A549 (cell line): ENCODE data around the gene VGLL3. TPM values are rescaled to one million over a fixed set of nuclear protein-coding genes. Genes with fewer than 3 reads are reported as not detected.

Source experiments
- ATAC-seq, 2 experiments: fragments of 200-7000 bp in 1 of 2; fragments of >200 bp in 1 of 2; cut with Nextera tagmentation in 1 of 2; cut with Tn5 transposase in 1 of 2; 3 replicates each; pipeline versions ENCODE4 v1.8.0 to v1.9.1; 2018 to 2020; ENCODE audit warnings: mild to moderate bottlenecking in 1 of 2, moderate library complexity in 1 of 2
- CTCF ChIA-PET: fragments of 300-600 bp; sonication (Branson Sonifier 250); formaldehyde crosslinking; extraction: SDS; loops from one replicate; lab custom pipeline; 2021; ENCODE audit warnings: antibody characterized with exemption, inconsistent platforms; lab: Yijun Ruan, JAX
- POLR2A ChIA-PET: fragments of 350-600 bp; formaldehyde crosslinking; extraction: SDS; loops from one replicate; lab custom pipeline; 2021; ENCODE audit warnings: antibody characterized with exemption, inconsistent platforms; lab: Yijun Ruan, JAX
- DNase-seq, 2 experiments: peaks; one replicate each; pipeline versions ENCODE4 v3.0.0 to v3.0.0-alpha.2; 2011 to 2016; ENCODE audit warnings: low read depth in 1 of 2, low spot score in 1 of 2
- FAIRE-seq: peaks from 2 replicates; lab custom pipeline; 2011; peaks lifted over from hg19 to GRCh38; lab: Jason Lieb, UNC
- H3K27ac ChIP-seq, 2 experiments: fragments of >200 bp; sonication (Bioruptor Twin); formaldehyde crosslinking; 3 replicates each; pipeline ENCODE4 v1.5.1; 2016 to 2017
- H3K4me1 ChIP-seq: fragments of >200 bp; sonication (Bioruptor Twin); formaldehyde crosslinking; 3 replicates; pipeline ENCODE4 v1.6.1; 2016
- H3K4me2 ChIP-seq: fragments of >200 bp; sonication (Bioruptor Twin); formaldehyde crosslinking; 3 replicates; pipeline ENCODE4 v1.6.1; 2016
- H3K4me3 ChIP-seq: fragments of >200 bp; sonication (Bioruptor Twin); formaldehyde crosslinking; 3 replicates; pipeline ENCODE4 v1.5.1; 2016
- H3K9me3 ChIP-seq: fragments of >200 bp; sonication (Bioruptor Twin); formaldehyde crosslinking; 3 replicates; pipeline ENCODE4 v1.6.1; 2016
- CBX8 ChIP-seq: fragments of 200-600 bp; sonication (generic); IDR thresholded peaks from 2 replicates; pipeline ENCODE4 v1.6.1; 2016
- CEBPB ChIP-seq, 2 experiments: fragments of >200 bp in 1 of 2; sonication (Bioruptor Twin) in 1 of 2; formaldehyde crosslinking in 1 of 2; IDR thresholded peaks; 2 replicates each; pipeline ENCODE4 v1.6.1; 2012 to 2016
- ESRRA ChIP-seq: fragments of 150-350 bp; IDR thresholded peaks from 2 replicates; pipeline ENCODE4 v1.6.1; 2014; ENCODE audit warnings: mild to moderate bottlenecking, low read length, borderline replicate concordance
- FOSB ChIP-seq: fragments of 250-450 bp; sonication (Bioruptor Pico); IDR thresholded peaks from 2 replicates; pipeline ENCODE4 v1.5.0; 2020; ENCODE audit warnings: mild to moderate bottlenecking, moderate library complexity
- FOSL2 ChIP-seq, 2 experiments: fragments of 450-650 bp in 1 of 2; fragments of >200 bp in 1 of 2; sonication (Bioruptor Twin) in 1 of 2; formaldehyde crosslinking; IDR thresholded peaks; 2 replicates each; pipeline versions ENCODE4 v1.5.0 to v1.6.1; 2016 to 2020; ENCODE audit warnings: mild to moderate bottlenecking in 1 of 2, moderate library complexity in 1 of 2
- HOXB13 ChIP-seq: fragments of 250-450 bp; sonication (Bioruptor Pico); IDR thresholded peaks from 2 replicates; pipeline ENCODE4 v1.5.0; 2020; ENCODE audit warnings: low read depth, mild to moderate bottlenecking, moderate library complexity
- JUNB ChIP-seq: fragments of >200 bp; sonication (Bioruptor Twin); formaldehyde crosslinking; IDR thresholded peaks from 2 replicates; pipeline ENCODE4 v1.6.1; 2016
- MAZ ChIP-seq: fragments of 150-350 bp; IDR thresholded peaks from 2 replicates; pipeline ENCODE4 v1.6.1; 2014; ENCODE audit warnings: antibody characterized with exemption, low read depth, low read length, borderline replicate concordance
- NFE2L2 ChIP-seq: fragments of 150-350 bp; conservative IDR thresholded peaks from 2 replicates; pipeline ENCODE4 v1.6.1; 2014; ENCODE audit warnings: low read length
- NR3C1 ChIP-seq: fragments of >200 bp; sonication (Bioruptor Twin); formaldehyde crosslinking; IDR thresholded peaks from 3 replicates; pipeline ENCODE4 v1.6.1; 2017
- POLR2AphosphoS2 ChIP-seq: conservative IDR thresholded peaks from 2 replicates; pipeline ENCODE4 v1.6.1; 2012; ENCODE audit warnings: low read length, improper control_type of control experiment, inconsistent platforms
- SREBF2 ChIP-seq: fragments of 450-650 bp; IDR thresholded peaks from 2 replicates; pipeline ENCODE4 v1.6.1; 2014; ENCODE audit warnings: mild to moderate bottlenecking, moderate library complexity
- TP53 ChIP-seq: fragments of 250-450 bp; sonication (Bioruptor Pico); IDR thresholded peaks from 2 replicates; pipeline ENCODE4 v1.5.0; 2021; ENCODE audit warnings: mild to moderate bottlenecking, moderate library complexity
- ZFP36 ChIP-seq: fragments of 450-650 bp; IDR thresholded peaks from 2 replicates; pipeline ENCODE4 v1.6.1; 2014; ENCODE audit warnings: borderline replicate concordance; ENCODE audit not compliant: partially characterized antibody
- WGBS: methylation state at CpG from one replicate; pipeline ENCODE4 v1.1.6; 2017; ENCODE audit errors: missing lambda C conversion rate; 5-methylcytosine and 5-hydroxymethylcytosine counted together
- polyA plus RNA-seq, 4 experiments: library from polyadenylated mRNA; depleted of rRNA in 3 of 4; stranded (reverse); fragments of >200 nt; fragmentation: RNase III in 1 of 4; extraction: RNeasy Plus Mini Kit Qiagen cat#74134 plus additional on column Dnase treatment in 1 of 4; gene quantifications; 2 replicates in 3 of 4; 3 replicates in 1 of 4; pipeline ENCODE4 v1.2.3, GENCODE V29; 2011 to 2017
- TF ChIP-seq, protein P1 (sequence below): fragments of 450-650 bp; IDR thresholded peaks from 2 replicates; pipeline ENCODE4 v1.6.1; 2014; ENCODE audit warnings: antibody characterized with exemption
- TF ChIP-seq, protein P2 (sequence below): fragments of >200 bp; sonication (Bioruptor Twin); formaldehyde crosslinking; IDR thresholded peaks from 3 replicates; pipeline ENCODE4 v1.6.1; 2016

VGLL3 gene
- polyA plus RNA-seq, 2 of the 4 experiments (the other 2 are of a cell fraction), result 4.3 to 13.0 TPM

DNA sequence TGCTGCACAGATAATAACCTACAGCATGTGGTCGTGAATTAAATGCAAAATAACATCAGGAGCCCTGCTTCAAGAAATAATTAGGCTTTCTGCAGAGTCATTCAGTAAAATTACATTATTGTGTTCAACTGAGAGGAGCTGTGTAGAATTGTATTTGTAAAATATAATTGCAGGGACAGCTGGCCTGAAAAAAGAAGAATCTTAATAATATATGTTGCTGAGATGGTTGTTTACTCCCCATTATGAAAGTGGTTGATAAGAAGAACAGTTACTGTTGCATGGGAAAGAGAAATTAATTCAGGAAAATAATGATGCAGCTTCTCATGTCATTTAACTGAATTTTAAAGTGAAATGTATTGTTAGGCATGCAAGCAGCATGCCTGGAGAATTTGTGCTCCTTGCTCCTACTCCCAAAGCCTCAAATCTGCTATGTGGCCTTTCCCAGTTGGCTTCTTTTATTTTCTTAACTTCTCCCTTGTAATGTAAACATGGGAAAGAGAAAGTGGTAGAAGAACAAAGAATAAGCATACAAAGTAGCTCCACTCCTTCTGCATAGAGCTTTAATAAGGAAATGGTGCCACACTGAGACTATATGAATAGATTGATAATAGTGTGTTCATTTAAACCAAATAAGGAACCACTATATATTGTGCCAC, 100.1 kb downstream of the VGLL3 start:
- Histone ChIP-seq H3K9me3 (no peaks in the 10 kb centered on the region), H3K27ac (no peak overlapping the region), H3K4me1 (no peaks in the 10 kb centered on the region), H3K4me2 (no peak overlapping the region), H3K4me3 (no peak overlapping the region)
- ATAC-seq (no peak), FAIRE-seq (no peak)
- WGBS, result 45% methylated on average over 1 of the region's 1 CpG
- ChIA-PET CTCF (no interaction called here), POLR2A (no interaction called here)
- TF ChIP-seq NR3C1 (no peak), JUNB (no peak), ZFP36 (no peak), TP53 (CRISPR knock-in tag) (no peak), FOSL2 (IDR thresholded peaks at IDR 0.05) (no peak), FOSL2 (CRISPR knock-in tag; IDR thresholded peaks at IDR 0.05) (no peak), ESRRA (no peak), SREBF2 (no peak), POLR2AphosphoS2 (no peak), CBX8 (no peak), NFE2L2 (no peak), FOSB (no peak), MAZ (no peak), CEBPB (IDR thresholded peaks at IDR 0.05) (no peak), HOXB13 (CRISPR knock-in tag) (no peak)
- TF ChIP-seq, protein P1, sequence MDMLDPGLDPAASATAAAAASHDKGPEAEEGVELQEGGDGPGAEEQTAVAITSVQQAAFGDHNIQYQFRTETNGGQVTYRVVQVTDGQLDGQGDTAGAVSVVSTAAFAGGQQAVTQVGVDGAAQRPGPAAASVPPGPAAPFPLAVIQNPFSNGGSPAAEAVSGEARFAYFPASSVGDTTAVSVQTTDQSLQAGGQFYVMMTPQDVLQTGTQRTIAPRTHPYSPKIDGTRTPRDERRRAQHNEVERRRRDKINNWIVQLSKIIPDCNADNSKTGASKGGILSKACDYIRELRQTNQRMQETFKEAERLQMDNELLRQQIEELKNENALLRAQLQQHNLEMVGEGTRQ, result no peak
- TF ChIP-seq, protein P2, sequence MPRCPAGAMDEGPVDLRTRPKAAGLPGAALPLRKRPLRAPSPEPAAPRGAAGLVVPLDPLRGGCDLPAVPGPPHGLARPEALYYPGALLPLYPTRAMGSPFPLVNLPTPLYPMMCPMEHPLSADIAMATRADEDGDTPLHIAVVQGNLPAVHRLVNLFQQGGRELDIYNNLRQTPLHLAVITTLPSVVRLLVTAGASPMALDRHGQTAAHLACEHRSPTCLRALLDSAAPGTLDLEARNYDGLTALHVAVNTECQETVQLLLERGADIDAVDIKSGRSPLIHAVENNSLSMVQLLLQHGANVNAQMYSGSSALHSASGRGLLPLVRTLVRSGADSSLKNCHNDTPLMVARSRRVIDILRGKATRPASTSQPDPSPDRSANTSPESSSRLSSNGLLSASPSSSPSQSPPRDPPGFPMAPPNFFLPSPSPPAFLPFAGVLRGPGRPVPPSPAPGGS, result no peak
- TF ChIP-seq, all 56 proteins: peak for 0
- no peak for DNase-seq

Other genes with a start within 250 kb of the VGLL3 start
- gene CHMP2B, start 236.2 kb upstream of the VGLL3 start, polyA plus RNA-seq (2011; rRNA removed), result 51.4 and 85.8 TPM in 2 replicates
- gene CHMP2B, start 236.2 kb upstream of the VGLL3 start, polyA plus RNA-seq (2017; fragmentation: RNase III; extraction: RNeasy Plus Mini Kit Qiagen cat#74134 plus additional on column Dnase treatment), result 50.9 to 57.2 TPM (median 56.9 TPM) in 3 replicates